Measurements from ENCODE around the gene PTPRA. TPM values are rescaled to one million over a fixed set of nuclear protein-coding genes. Genes with fewer than 3 reads are reported as not detected.
A peak's percentile ranks its signal among the peaks of the same experiment; 100 is the strongest.

Gene PTPRA
- total RNA-seq, 2 donors from 2014 or later: 72.1 to 76.5 TPM

GRCh38 chr20:2839732-2840137 lies 33.5 kb upstream of the PTPRA start:
- DNase-seq (no peak), ATAC-seq (no peak)
- H3K9me3 ChIP-seq (ENCODE audit: control insufficient read depth, low read length, poor library complexity, severe bottlenecking): no peaks in the 10 kb centered on the region
- H3K36me3 Mint-ChIP-seq (ENCODE audit: low read depth): peaks cover 8% of the 10 kb centered on the region
- peak overlapping the region; percentile 86 for H3K27ac Mint-ChIP-seq
- H3K4me3 Mint-ChIP-seq: peak overlapping the region; percentile 86
- H3K27me3 Mint-ChIP-seq: no peaks in the 10 kb centered on the region
- H3K4me1 Mint-ChIP-seq: peaks cover 30% of the 10 kb centered on the region

GRCh38 chr20:2840138-2840966 lies 32.9 kb upstream of the PTPRA start, which contains the start of the genes PCED1A and VPS16:
PCED1A (minus strand) TSS chr20:2840655; CDS start chr20:2839912, 743 bp downstream.
VPS16 (plus strand) TSS chr20:2840745; CDS start chr20:2840775, 30 bp downstream.
- H3K36me3 Mint-ChIP-seq (ENCODE audit: low read depth): peaks cover 8% of the 10 kb centered on the region
- peaks cover 35% of the 10 kb centered on the region for H3K4me1 Mint-ChIP-seq
- no peaks in the 10 kb centered on the region for H3K27me3 Mint-ChIP-seq
- peak within 1 kb of the TSS; percentile 86 for H3K27ac Mint-ChIP-seq
- no peaks in the 10 kb centered on the region for H3K9me3 ChIP-seq (ENCODE audit: control insufficient read depth, low read length, poor library complexity, severe bottlenecking)
- peak; percentile 98 for ATAC-seq
- peak within 1 kb of the TSS; percentile 86 for H3K4me3 Mint-ChIP-seq
- DNase-seq: peak; percentile 80 to 82 (median 81)

- no peaks in the 10 kb centered on the region for H3K9me3 ChIP-seq (ENCODE audit: control insufficient read depth, low read length, poor library complexity, severe bottlenecking)
- H3K36me3 Mint-ChIP-seq (ENCODE audit: low read depth): peaks cover 8% of the 10 kb centered on the region
- ATAC-seq (peak; percentile 27), DNase-seq (peak in 1 of 3 donors; percentile 27)
- H3K27me3 Mint-ChIP-seq: no peaks in the 10 kb centered on the region
- peaks cover 35% of the 10 kb centered on the region for H3K4me1 Mint-ChIP-seq
- peak overlapping the region; percentile 86 for H3K27ac Mint-ChIP-seq
- H3K4me3 Mint-ChIP-seq: peak overlapping the region; percentile 86
Observed at GRCh38 chr20:2840967-2841531, 32.2 kb upstream of the PTPRA start.

DNA sequence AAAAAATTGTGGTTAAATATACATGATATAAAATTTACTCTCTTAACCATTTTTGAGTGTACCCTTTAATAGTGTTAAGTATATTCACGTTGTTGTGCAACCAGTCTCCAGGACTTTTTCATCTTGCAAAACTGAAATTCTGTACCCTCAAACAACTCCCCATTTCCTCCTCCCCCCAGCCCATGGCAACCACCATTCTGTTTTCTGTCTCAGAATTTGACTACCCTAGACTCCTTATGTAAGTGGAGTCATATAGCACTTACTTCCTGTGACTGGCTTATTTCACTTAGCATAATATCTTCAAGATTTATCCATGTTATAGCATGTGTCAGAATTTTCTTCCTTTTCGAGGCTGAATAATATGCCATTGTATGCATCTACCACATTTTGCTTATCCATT lies 27.7 kb upstream of the PTPRA start:
- ATAC-seq: no peak
- DNase-seq: no peak

DNA sequence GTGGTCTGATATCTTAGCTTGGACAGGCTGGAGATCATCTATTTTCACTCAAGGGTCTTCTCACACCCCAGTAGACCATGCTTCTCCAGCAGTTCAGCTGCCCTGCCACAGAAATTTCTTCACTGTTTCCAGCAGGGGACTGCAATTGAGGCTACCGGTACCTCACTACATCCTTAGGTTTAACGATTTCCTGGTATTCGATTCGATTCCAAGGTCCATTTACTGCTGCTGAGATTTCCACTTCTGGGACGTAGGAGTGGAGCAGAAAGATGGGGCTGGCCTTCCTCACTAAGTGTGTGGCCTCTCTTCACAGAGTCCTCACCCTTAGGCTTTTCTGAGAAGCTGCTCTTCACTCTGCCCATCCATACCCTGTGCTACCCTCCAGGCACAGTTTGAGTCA lies 26.6 kb upstream of the PTPRA start:
- Mint-ChIP-seq H3K27me3 (no peaks in the 10 kb centered on the region), H3K27ac (no peak overlapping the region), H3K4me1 (peaks cover 20% of the 10 kb centered on the region)

More for the DNA sequence above, 27.7 kb upstream of the PTPRA start:
- H3K9me3 ChIP-seq (ENCODE audit: control insufficient read depth, low read length, poor library complexity, severe bottlenecking): no peaks in the 10 kb centered on the region
- Mint-ChIP-seq H3K27ac (peak overlapping the region; percentile 86), H3K27me3 (no peaks in the 10 kb centered on the region), H3K36me3 (ENCODE audit: low read depth) (peaks cover 2% of the 10 kb centered on the region), H3K4me1 (peaks cover 24% of the 10 kb centered on the region), H3K4me3 (no peak overlapping the region)

DNA sequence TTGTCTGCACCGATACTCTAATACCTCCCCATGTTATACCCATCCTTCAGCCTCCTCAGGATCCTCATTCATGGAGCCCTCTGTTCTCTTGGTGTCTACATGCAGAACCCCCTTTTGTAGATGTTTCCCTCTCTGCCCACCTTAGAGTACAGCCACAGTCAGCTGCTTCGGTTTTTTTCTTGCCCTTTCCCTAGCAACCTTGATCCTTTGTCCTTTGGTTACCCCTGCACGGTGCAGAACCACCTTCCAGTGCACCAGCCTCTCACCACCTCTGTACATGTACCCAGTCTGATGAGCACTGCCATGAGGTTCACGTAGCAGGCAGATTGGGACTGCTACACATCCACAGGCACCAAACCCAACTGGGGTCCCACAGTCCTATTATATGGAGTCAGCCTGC lies 25.5 kb upstream of the PTPRA start:
- no peak overlapping the region for H3K4me3 Mint-ChIP-seq
- ATAC-seq: no peak
- H3K36me3 Mint-ChIP-seq (ENCODE audit: low read depth): peaks cover 2% of the 10 kb centered on the region
- H3K4me1 Mint-ChIP-seq: peaks cover 24% of the 10 kb centered on the region
- peak overlapping the region; percentile 84 for H3K27ac Mint-ChIP-seq
- no peaks in the 10 kb centered on the region for H3K9me3 ChIP-seq (ENCODE audit: control insufficient read depth, low read length, poor library complexity, severe bottlenecking)
- no peak for DNase-seq
- H3K27me3 Mint-ChIP-seq: no peaks in the 10 kb centered on the region

More for the DNA sequence above, 26.6 kb upstream of the PTPRA start:
- peaks cover 2% of the 10 kb centered on the region for H3K36me3 Mint-ChIP-seq (ENCODE audit: low read depth)
- no peaks in the 10 kb centered on the region for H3K9me3 ChIP-seq (ENCODE audit: control insufficient read depth, low read length, poor library complexity, severe bottlenecking)
- no peak overlapping the region for H3K4me3 Mint-ChIP-seq
- ATAC-seq (no peak), DNase-seq (no peak)

DNA sequence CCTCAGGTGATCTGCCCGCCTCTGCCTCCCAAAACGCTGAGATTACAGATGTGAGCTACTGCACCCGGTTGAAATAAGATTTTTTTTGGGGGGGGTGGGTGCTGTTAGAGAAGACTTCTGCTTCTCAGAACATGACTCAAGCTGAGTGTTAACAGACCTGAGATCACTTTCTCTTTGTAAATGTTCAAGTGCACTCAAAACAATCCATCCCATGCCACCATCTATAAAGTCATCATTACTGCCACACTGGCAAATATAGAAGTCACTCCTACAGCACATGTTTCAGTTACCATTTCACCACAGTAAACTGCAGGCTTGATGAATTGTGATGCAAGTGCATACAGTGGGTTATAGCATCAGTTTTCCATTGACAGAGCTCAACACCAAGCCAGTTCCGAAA lies 23.8 kb upstream of the PTPRA start:
- no peaks in the 10 kb centered on the region for H3K27me3 Mint-ChIP-seq
- ATAC-seq (no peak), DNase-seq (no peak)
- H3K4me1 Mint-ChIP-seq: peaks cover 16% of the 10 kb centered on the region
- no peak overlapping the region for H3K27ac Mint-ChIP-seq
- no peaks in the 10 kb centered on the region for H3K9me3 ChIP-seq (ENCODE audit: control insufficient read depth, low read length, poor library complexity, severe bottlenecking)
- no peak overlapping the region for H3K4me3 Mint-ChIP-seq
- H3K36me3 Mint-ChIP-seq (ENCODE audit: low read depth): peaks cover under 1% of the 10 kb centered on the region

- H3K27me3 Mint-ChIP-seq: no peaks in the 10 kb centered on the region
- DNase-seq: no peak
- peaks cover 11% of the 10 kb centered on the region for H3K4me1 Mint-ChIP-seq
- no peak overlapping the region for H3K4me3 Mint-ChIP-seq
- H3K9me3 ChIP-seq (ENCODE audit: control insufficient read depth, low read length, poor library complexity, severe bottlenecking): no peaks in the 10 kb centered on the region
- no peak for ATAC-seq
- no peaks in the 10 kb centered on the region for H3K36me3 Mint-ChIP-seq (ENCODE audit: low read depth)
- peak overlapping the region; percentile 88 for H3K27ac Mint-ChIP-seq
Observed at GRCh38 chr20:2851086-2851485, 22.2 kb upstream of the PTPRA start.

GRCh38 chr20:2858591-2858990 lies 14.7 kb upstream of the PTPRA start:
- peaks cover 3% of the 10 kb centered on the region for H3K36me3 Mint-ChIP-seq (ENCODE audit: low read depth)
- no peak for ATAC-seq
- H3K27me3 Mint-ChIP-seq: no peaks in the 10 kb centered on the region
- DNase-seq: no peak
- no peaks in the 10 kb centered on the region for H3K9me3 ChIP-seq (ENCODE audit: control insufficient read depth, low read length, poor library complexity, severe bottlenecking)
- H3K27ac Mint-ChIP-seq: no peak overlapping the region
- no peak overlapping the region for H3K4me3 Mint-ChIP-seq
- peaks cover 9% of the 10 kb centered on the region for H3K4me1 Mint-ChIP-seq

- Mint-ChIP-seq H3K36me3 (ENCODE audit: low read depth) (peaks cover 3% of the 10 kb centered on the region), H3K27me3 (no peaks in the 10 kb centered on the region), H3K4me1 (peaks cover 9% of the 10 kb centered on the region), H3K4me3 (no peak overlapping the region), H3K27ac (no peak overlapping the region)
- no peaks in the 10 kb centered on the region for H3K9me3 ChIP-seq (ENCODE audit: control insufficient read depth, low read length, poor library complexity, severe bottlenecking)
- DNase-seq (no peak), ATAC-seq (no peak)
Observed at GRCh38 chr20:2859330-2860121, 13.8 kb upstream of the PTPRA start.

GRCh38 chr20:2864626-2865025 lies 8.7 kb upstream of the PTPRA start:
- H3K4me3 Mint-ChIP-seq: no peak overlapping the region
- no peaks in the 10 kb centered on the region for H3K9me3 ChIP-seq (ENCODE audit: control insufficient read depth, low read length, poor library complexity, severe bottlenecking)
- ATAC-seq (no peak), DNase-seq (no peak)
- H3K27me3 Mint-ChIP-seq: no peaks in the 10 kb centered on the region
- peaks cover 18% of the 10 kb centered on the region for H3K4me1 Mint-ChIP-seq
- H3K27ac Mint-ChIP-seq: peak overlapping the region; percentile 43
- peaks cover 2% of the 10 kb centered on the region for H3K36me3 Mint-ChIP-seq (ENCODE audit: low read depth)

DNA sequence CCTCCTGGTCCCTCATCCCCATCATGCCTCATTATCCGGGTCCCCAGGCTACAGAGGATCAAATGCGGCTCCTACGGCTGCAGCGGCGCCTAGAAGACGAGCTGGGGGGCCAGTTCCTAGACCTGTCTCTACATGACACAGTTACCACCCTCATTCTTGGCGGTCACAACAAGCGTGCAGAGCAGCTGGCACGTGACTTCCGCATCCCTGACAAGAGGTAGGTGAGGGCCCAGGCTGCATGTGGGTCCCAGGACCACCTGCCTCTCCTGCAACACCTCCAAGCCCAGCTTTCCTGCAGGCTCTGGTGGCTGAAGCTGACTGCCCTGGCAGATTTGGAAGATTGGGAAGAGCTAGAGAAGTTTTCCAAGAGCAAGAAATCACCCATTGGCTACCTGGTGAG lies 8.2 kb upstream of the PTPRA start:
- Mint-ChIP-seq H3K4me3 (peak overlapping the region; percentile 45), H3K27me3 (no peaks in the 10 kb centered on the region), H3K36me3 (ENCODE audit: low read depth) (peaks cover 2% of the 10 kb centered on the region), H3K4me1 (peaks cover 18% of the 10 kb centered on the region), H3K27ac (peak overlapping the region; percentile 43)
- H3K9me3 ChIP-seq (ENCODE audit: control insufficient read depth, low read length, poor library complexity, severe bottlenecking): no peaks in the 10 kb centered on the region
- DNase-seq (no peak), ATAC-seq (no peak)

DNA sequence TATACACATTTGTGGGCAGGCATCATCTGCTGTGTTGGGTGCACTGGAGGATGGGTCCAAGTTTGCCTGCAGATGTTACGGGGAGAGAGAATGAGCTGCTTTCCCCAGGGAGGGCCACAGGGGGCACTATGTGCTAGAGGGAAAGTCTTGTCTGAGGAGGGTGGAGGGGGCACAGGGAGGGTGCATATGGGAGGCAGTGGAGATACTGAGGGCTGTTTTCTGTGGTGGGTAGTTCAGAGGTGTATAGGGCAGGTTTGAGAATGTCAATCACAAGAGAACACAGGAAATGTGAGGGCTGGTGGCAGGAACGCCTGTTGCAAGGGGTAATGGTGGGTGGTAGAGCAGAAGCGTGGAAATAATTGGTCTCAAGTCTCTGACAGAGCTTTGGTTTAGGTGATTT lies 7.7 kb upstream of the PTPRA start:
- H3K4me1 Mint-ChIP-seq: peaks cover 18% of the 10 kb centered on the region
- peak overlapping the region; percentile 43 for H3K27ac Mint-ChIP-seq
- no peaks in the 10 kb centered on the region for H3K27me3 Mint-ChIP-seq
- peak overlapping the region; percentile 45 for H3K4me3 Mint-ChIP-seq
- ATAC-seq (peak; percentile 50), DNase-seq (no peak)
- peaks cover 2% of the 10 kb centered on the region for H3K36me3 Mint-ChIP-seq (ENCODE audit: low read depth)
- no peaks in the 10 kb centered on the region for H3K9me3 ChIP-seq (ENCODE audit: control insufficient read depth, low read length, poor library complexity, severe bottlenecking)

Data from T-helper 17 cell (primary cell).